SK-N-MC (cell line): ENCODE results near the gene AGAP5.
"Not testable (repeated sequence)": the region's sequence is repeated elsewhere in the genome, so short reads cannot be mapped to it uniquely, and the experiment has no call there.

Experiments used
- DNase-seq: peaks from one replicate; pipeline ENCODE4 v3.0.0-alpha.2; 2011; ENCODE audit warnings: low read depth, low spot score
- H3K27ac ChIP-seq: fragments of 200-600 bp; sonication (generic); 2 replicates; pipeline ENCODE4 v1.5.1; 2016; ENCODE audit warnings: mixed run types
- H3K36me3 ChIP-seq: fragments of 200-600 bp; sonication (generic); 2 replicates; pipeline ENCODE4 v1.6.1; 2017; ENCODE audit warnings: antibody characterized with exemption, low read length, mixed read lengths; ENCODE audit not compliant: insufficient read depth
- H3K4me3 ChIP-seq: fragments of 200-600 bp; sonication (generic); 2 replicates; pipeline ENCODE4 v1.5.1; 2016
- H3K9ac ChIP-seq: fragments of 200-600 bp; sonication (generic); 2 replicates; pipeline ENCODE4 v1.8.0; 2017; ENCODE audit warnings: mixed run types, mixed read lengths; ENCODE audit not compliant: insufficient read length
- H3K9me3 ChIP-seq: fragments of 200-600 bp; sonication (generic); 2 replicates; pipeline ENCODE4 v1.6.1; 2017; ENCODE audit warnings: low read depth, mild to moderate bottlenecking, antibody characterized with exemption, low read length, moderate library complexity, mixed read lengths
- EZH2 ChIP-seq: fragments of 200-600 bp; sonication (generic); IDR thresholded peaks from one replicate; pipeline ENCODE4 v1.6.1; 2017; ENCODE audit warnings: antibody characterized with exemption
- FOXP2 ChIP-seq: optimal IDR thresholded peaks from 2 replicates; pipeline ENCODE3; 2011; ENCODE audit warnings: mild to moderate bottlenecking, moderate library complexity; ENCODE audit not compliant: insufficient read depth; ENCODE audit errors: extremely low read length, control extremely low read depth
- POLR2AphosphoS5 ChIP-seq: IDR thresholded peaks from 2 replicates; pipeline ENCODE4 v1.6.1; 2012; ENCODE audit warnings: mild to moderate bottlenecking, low read depth, low read length, borderline replicate concordance

AGAP5 gene

GRCh38 chr10:73734028-73734720 is 36.3 kb upstream of the AGAP5 start:
- no peak for TF ChIP-seq EZH2
- TF ChIP-seq POLR2AphosphoS5, result no peak
- no peak for TF ChIP-seq FOXP2
- no peak for DNase-seq
- Histone ChIP-seq H3K27ac (no peak overlapping the region), H3K9ac (no peak overlapping the region), H3K36me3 (no peaks in the 10 kb centered on the region), H3K9me3 (no peaks in the 10 kb centered on the region), H3K4me3 (no peak overlapping the region)

- H3K36me3 ChIP-seq, result no peaks in the 10 kb centered on the region
- no peak overlapping the region for H3K27ac ChIP-seq
- no peaks in the 10 kb centered on the region for H3K9me3 ChIP-seq
- DNase-seq, result no peak
- no peak overlapping the region for H3K4me3 ChIP-seq
- no peak for TF ChIP-seq EZH2
- TF ChIP-seq FOXP2, result no peak
- TF ChIP-seq POLR2AphosphoS5, result no peak
- no peak overlapping the region for H3K9ac ChIP-seq
Observed at GRCh38 chr10:73732931-73733623, 35.2 kb upstream of the AGAP5 start.

DNA sequence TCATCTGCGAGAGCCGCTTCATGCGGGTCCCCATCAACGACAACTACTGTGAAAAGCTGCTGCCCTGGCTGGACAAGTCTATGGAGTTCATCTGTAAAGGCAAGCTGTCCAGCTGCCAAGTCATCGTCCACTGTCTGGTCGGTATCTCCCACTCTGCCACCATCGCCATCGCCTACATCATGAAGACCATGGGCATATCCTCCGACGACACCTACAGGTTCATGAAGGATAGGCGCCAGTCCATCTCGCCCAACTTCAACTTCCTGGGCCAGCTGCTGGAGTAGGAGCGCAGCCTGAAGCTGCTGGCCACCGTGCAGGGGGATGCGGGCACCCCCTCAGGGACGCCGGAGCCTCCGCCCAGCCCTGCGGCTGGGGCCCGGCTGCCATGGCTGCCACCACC is 34.5 kb upstream of the AGAP5 start:
- Histone ChIP-seq H3K9ac (no peak overlapping the region), H3K36me3 (no peaks in the 10 kb centered on the region), H3K4me3 (no peak overlapping the region), H3K9me3 (no peaks in the 10 kb centered on the region), H3K27ac (no peak overlapping the region)
- no peak for DNase-seq
- no peak for TF ChIP-seq EZH2
- no peak for TF ChIP-seq FOXP2
- no peak for TF ChIP-seq POLR2AphosphoS5

DNA sequence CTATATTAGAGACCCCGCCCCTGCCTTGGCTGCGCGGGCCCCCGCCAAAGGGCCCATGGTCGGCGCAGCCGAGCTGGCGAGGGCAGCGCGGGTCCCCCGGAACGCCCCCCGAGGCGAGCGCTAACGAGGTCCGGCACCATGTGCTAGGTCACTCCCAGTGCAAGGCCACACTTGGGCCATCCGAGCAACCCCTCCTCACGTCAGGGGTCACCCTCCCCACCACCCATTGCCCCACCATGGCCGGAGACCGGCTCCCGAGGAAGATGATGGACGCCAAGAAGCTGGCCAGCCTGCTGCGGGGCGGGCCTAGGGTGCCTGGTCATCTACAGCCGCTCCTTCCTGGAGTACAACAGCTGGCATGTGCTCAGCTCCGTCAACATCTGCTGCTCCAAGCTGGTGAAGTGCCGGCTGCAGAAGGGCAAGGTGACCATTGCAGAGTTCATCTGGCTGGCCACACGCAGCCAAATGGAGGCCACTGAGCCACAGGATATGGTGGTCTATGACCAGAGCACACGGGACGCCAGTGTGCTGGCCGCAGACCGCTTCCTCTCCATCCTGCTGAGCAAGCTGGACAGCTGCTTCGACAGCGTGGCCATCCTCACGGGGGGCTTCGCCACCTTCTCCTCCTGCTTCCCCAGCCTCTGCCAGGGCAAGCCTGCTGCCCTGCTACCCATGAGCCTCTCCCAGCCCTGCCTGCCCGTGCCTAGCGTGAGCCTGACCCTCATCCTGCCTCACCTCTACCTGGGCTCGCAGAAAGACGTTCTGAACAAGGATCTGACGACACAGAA is 33.9 kb upstream of the AGAP5 start:
- Histone ChIP-seq H3K9ac (no peak overlapping the region), H3K27ac (no peak overlapping the region), H3K4me3 (no peak overlapping the region), H3K36me3 (no peaks in the 10 kb centered on the region; the same call in 1 of the 2 replicates), H3K9me3 (no peaks in the 10 kb centered on the region)
- TF ChIP-seq POLR2AphosphoS5 (no peak), FOXP2 (no peak), EZH2 (no peak)
- no peak for DNase-seq

GRCh38 chr10:73730153-73730906 is 32.4 kb upstream of the AGAP5 start:
- H3K27ac ChIP-seq, result peak overlapping the region; percentile 57; the same call in 1 of the 2 replicates
- no peaks in the 10 kb centered on the region; the same call in 1 of the 2 replicates for H3K36me3 ChIP-seq
- no peak for DNase-seq
- TF ChIP-seq POLR2AphosphoS5, result peak; percentile 93
- TF ChIP-seq FOXP2, result no peak
- H3K4me3 ChIP-seq, result peak overlapping the region; percentile 86
- H3K9ac ChIP-seq, result peak overlapping the region; percentile 83
- H3K9me3 ChIP-seq, result no peaks in the 10 kb centered on the region

- DNase-seq, H3K9me3 ChIP-seq, H3K27ac ChIP-seq, H3K36me3 ChIP-seq: not testable (repeated sequence)
- Histone ChIP-seq H3K4me3 (peak overlapping the region; percentile 86), H3K9ac (peak overlapping the region; percentile 83)
Observed at GRCh38 chr10:73729781-73730152, 31.9 kb upstream of the AGAP5 start.

- no peak for DNase-seq
- Histone ChIP-seq H3K9ac (no peak overlapping the region), H3K4me3 (no peak overlapping the region), H3K27ac (no peak overlapping the region), H3K36me3 (no peaks in the 10 kb centered on the region; the same call in 1 of the 2 replicates), H3K9me3 (no peaks in the 10 kb centered on the region)
- TF ChIP-seq FOXP2 (no peak), EZH2 (no peak), POLR2AphosphoS5 (no peak)
Observed at GRCh38 chr10:73723516-73723915, 25.6 kb upstream of the AGAP5 start.

- H3K9me3 ChIP-seq, DNase-seq, H3K4me3 ChIP-seq, H3K9ac ChIP-seq, H3K27ac ChIP-seq, H3K36me3 ChIP-seq: not testable (repeated sequence)
Observed at GRCh38 chr10:73720561-73720960, 22.7 kb upstream of the AGAP5 start.
